ENCODE results near the gene TCF4. TPM values are rescaled to one million over a fixed set of nuclear protein-coding genes. Genes with fewer than 3 reads are reported as not detected.
A peak's percentile ranks its signal among the peaks of the same experiment; 100 is the strongest.

TCF4 gene
- total RNA-seq, 1 experiment from 2014 or later = 104 TPM

- no peaks in the 10 kb centered on the region for H3K27me3 Mint-ChIP-seq (ENCODE audit: low read depth)
- DNase-seq (ENCODE audit: low spot score) = no peak
- H3K27ac Mint-ChIP-seq = peak overlapping the region; percentile 45
- no peak for TF ChIP-seq CREB1 (CRISPR knock-in tag; IDR thresholded peaks at IDR 0.05)
- no peak for TF ChIP-seq SMAD4 (CRISPR knock-in tag; IDR thresholded peaks at IDR 0.05)
- no peak for TF ChIP-seq RELA (CRISPR knock-in tag; IDR thresholded peaks at IDR 0.05; ENCODE audit: borderline replicate concordance)
- TF ChIP-seq ATF1 (CRISPR knock-in tag; IDR thresholded peaks at IDR 0.05) = no peak
- 0 out of 2 replicates have a peak, but pooled peaks cover 4% of the 10 kb centered on the region for H3K9me3 Mint-ChIP-seq
- ChIA-PET POLR2A (no interaction called here), CTCF (no interaction called here)
- H3K4me3 Mint-ChIP-seq = no peak overlapping the region
- peaks cover 55% of the 10 kb centered on the region for H3K4me1 Mint-ChIP-seq
- ATAC-seq = no peak
- peaks cover 9% of the 10 kb centered on the region for H3K36me3 Mint-ChIP-seq
Measured at GRCh38 chr18:55477499-55477859, 110.5 kb downstream of the TCF4 start.

DNA sequence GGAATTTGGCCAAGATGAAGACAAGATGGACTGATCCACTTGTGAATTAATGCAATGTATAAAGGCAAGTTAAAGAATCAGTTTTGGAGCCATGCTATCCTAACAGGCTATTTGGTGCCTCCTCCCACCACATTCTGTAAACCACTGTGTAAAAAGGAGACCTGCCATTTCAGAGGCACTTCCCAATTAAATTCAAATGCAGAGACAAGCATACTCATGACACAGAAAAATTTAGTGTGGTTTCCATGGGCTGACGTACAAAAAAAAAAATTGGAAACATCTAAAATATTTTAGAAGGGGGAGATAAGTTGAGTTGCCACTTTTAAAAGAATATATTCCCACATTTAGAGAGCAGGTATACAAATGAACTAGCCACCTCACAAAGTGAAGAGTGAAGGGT is 112.1 kb downstream of the TCF4 start:
- POLR2A ChIA-PET = no interaction called here
- H3K27me3 Mint-ChIP-seq (ENCODE audit: low read depth) = no peaks in the 10 kb centered on the region
- H3K4me1 Mint-ChIP-seq = peaks cover 68% of the 10 kb centered on the region
- CTCF ChIA-PET = no interaction called here
- no peak for ATAC-seq
- no peaks in the 10 kb centered on the region for H3K9me3 Mint-ChIP-seq
- no peak overlapping the region for H3K4me3 Mint-ChIP-seq
- no peaks in the 10 kb centered on the region for H3K36me3 Mint-ChIP-seq
- no peak overlapping the region for H3K27ac Mint-ChIP-seq
- no peak for DNase-seq (ENCODE audit: low spot score)
- no peak for TF ChIP-seq ESRRA (CRISPR knock-in tag; IDR thresholded peaks at IDR 0.05; ENCODE audit: borderline replicate concordance)
- no peak for TF ChIP-seq CTCF (IDR thresholded peaks at IDR 0.05)
- no peak for TF ChIP-seq FOXP1 (CRISPR knock-in tag; IDR thresholded peaks at IDR 0.05; ENCODE audit: borderline replicate concordance)
- no peak for TF ChIP-seq ZNF425 (CRISPR knock-in tag; conservative IDR thresholded peaks at IDR 0.05)
- TF ChIP-seq ZBTB21 (CRISPR knock-in tag; IDR thresholded peaks at IDR 0.05; ENCODE audit: borderline replicate concordance) = no peak
- TF ChIP-seq, protein P1, sequence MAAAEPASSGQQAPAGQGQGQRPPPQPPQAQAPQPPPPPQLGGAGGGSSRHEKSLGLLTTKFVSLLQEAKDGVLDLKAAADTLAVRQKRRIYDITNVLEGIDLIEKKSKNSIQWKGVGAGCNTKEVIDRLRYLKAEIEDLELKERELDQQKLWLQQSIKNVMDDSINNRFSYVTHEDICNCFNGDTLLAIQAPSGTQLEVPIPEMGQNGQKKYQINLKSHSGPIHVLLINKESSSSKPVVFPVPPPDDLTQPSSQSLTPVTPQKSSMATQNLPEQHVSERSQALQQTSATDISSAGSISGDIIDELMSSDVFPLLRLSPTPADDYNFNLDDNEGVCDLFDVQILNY (CRISPR knock-in tag; IDR thresholded peaks at IDR 0.05) = no peak
- no peak for TF ChIP-seq TEAD1 (CRISPR knock-in tag; IDR thresholded peaks at IDR 0.05)
- no peak for TF ChIP-seq NR3C1 (CRISPR knock-in tag; conservative IDR thresholded peaks at IDR 0.05; ENCODE audit: low read depth)
- no peak for TF ChIP-seq TCF7 (CRISPR knock-in tag; IDR thresholded peaks at IDR 0.05; ENCODE audit: low read depth)
- TF ChIP-seq, protein P2, sequence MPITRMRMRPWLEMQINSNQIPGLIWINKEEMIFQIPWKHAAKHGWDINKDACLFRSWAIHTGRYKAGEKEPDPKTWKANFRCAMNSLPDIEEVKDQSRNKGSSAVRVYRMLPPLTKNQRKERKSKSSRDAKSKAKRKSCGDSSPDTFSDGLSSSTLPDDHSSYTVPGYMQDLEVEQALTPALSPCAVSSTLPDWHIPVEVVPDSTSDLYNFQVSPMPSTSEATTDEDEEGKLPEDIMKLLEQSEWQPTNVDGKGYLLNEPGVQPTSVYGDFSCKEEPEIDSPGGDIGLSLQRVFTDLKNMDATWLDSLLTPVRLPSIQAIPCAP (CRISPR knock-in tag; IDR thresholded peaks at IDR 0.05) = no peak

GRCh38 chr18:55475467-55475866 is 112.5 kb downstream of the TCF4 start:
- Mint-ChIP-seq H3K27ac (no peak overlapping the region), H3K27me3 (ENCODE audit: low read depth) (no peaks in the 10 kb centered on the region), H3K4me3 (no peak overlapping the region), H3K36me3 (no peaks in the 10 kb centered on the region), H3K9me3 (no peaks in the 10 kb centered on the region), H3K4me1 (peaks cover 72% of the 10 kb centered on the region)
- DNase-seq (ENCODE audit: low spot score) (no peak), ATAC-seq (no peak)
- ChIA-PET CTCF (no interaction called here), POLR2A (no interaction called here)
- TF ChIP-seq JAZF1 (CRISPR knock-in tag; IDR thresholded peaks at IDR 0.05) = no peak
- no peak for TF ChIP-seq NR2C2 (CRISPR knock-in tag; IDR thresholded peaks at IDR 0.05)
- TF ChIP-seq MAX (CRISPR knock-in tag; IDR thresholded peaks at IDR 0.05) = no peak
- no peak for TF ChIP-seq OVOL2 (CRISPR knock-in tag; IDR thresholded peaks at IDR 0.05; ENCODE audit: borderline replicate concordance)
- TF ChIP-seq ZBTB43 (CRISPR knock-in tag; IDR thresholded peaks at IDR 0.05) = no peak
- no peak for TF ChIP-seq FOXP1 (CRISPR knock-in tag; IDR thresholded peaks at IDR 0.05; ENCODE audit: borderline replicate concordance)
- no peak for TF ChIP-seq ARID4B (CRISPR knock-in tag; IDR thresholded peaks at IDR 0.05; ENCODE audit: borderline replicate concordance)

Measured in WTC11 (cell line).